HG03095 (cell line): Measurements from ENCODE around the gene NOL6.
"Not testable (repeated sequence)": the region's sequence is repeated elsewhere in the genome, so short reads cannot be mapped to it uniquely, and the experiment has no call there.

Experiments used
- ATAC-seq: cut with Tn5 transposase; IDR thresholded peaks from one replicate; pipeline ENCODE4 v1.9.1; 2021; ENCODE audit warnings: moderate library complexity; ENCODE audit not compliant: unreplicated experiment

Gene NOL6

GRCh38 chr9:33473643-33474352 is at the start of gene NOL6:
TSS of gene NOL6 (minus strand) at chr9:33473924. CDS start at chr9:33473842, 82 bp downstream.
- peak; percentile 99 for ATAC-seq

- ATAC-seq = not testable (repeated sequence)
Measured at GRCh38 chr9:33521861-33522260, 48.1 kb upstream of the NOL6 start.

- ATAC-seq = not testable (repeated sequence)
Measured at GRCh38 chr9:33517934-33518577, 44.3 kb upstream of the NOL6 start.

- ATAC-seq = no peak
Measured at GRCh38 chr9:33517373-33517772, 43.6 kb upstream of the NOL6 start.

- not testable (repeated sequence) for ATAC-seq
Measured at GRCh38 chr9:33516397-33516796, 42.7 kb upstream of the NOL6 start.

GRCh38 chr9:33515342-33515995 is 41.7 kb upstream of the NOL6 start:
- not testable (repeated sequence) for ATAC-seq

GRCh38 chr9:33512535-33512934 is 38.8 kb upstream of the NOL6 start:
- ATAC-seq = not testable (repeated sequence)

GRCh38 chr9:33511184-33511517 is 37.4 kb upstream of the NOL6 start:
- not testable (repeated sequence) for ATAC-seq

GRCh38 chr9:33510262-33511183 is 36.8 kb upstream of the NOL6 start:
- ATAC-seq = no peak

- ATAC-seq = no peak
Measured at GRCh38 chr9:33506626-33507370, 33.1 kb upstream of the NOL6 start.

GRCh38 chr9:33498387-33498786 is 24.7 kb upstream of the NOL6 start:
- ATAC-seq = no peak

- ATAC-seq = not testable (repeated sequence)
Measured at GRCh38 chr9:33493819-33494218, 20.1 kb upstream of the NOL6 start.

GRCh38 chr9:33489066-33489465 is 15.3 kb upstream of the NOL6 start:
- no peak for ATAC-seq

GRCh38 chr9:33485312-33485711 is 11.6 kb upstream of the NOL6 start:
- ATAC-seq = not testable (repeated sequence)

- ATAC-seq = no peak
Measured at GRCh38 chr9:33480976-33481375, 7.3 kb upstream of the NOL6 start.

GRCh38 chr9:33480106-33480505 is 6.4 kb upstream of the NOL6 start:
- no peak for ATAC-seq

GRCh38 chr9:33476503-33476902 is 2.8 kb upstream of the NOL6 start:
- ATAC-seq = no peak

GRCh38 chr9:33475357-33475756 is 1.6 kb upstream of the NOL6 start:
- no peak for ATAC-seq

GRCh38 chr9:33472881-33473615 is 676 bp downstream of the NOL6 start:
- no peak for ATAC-seq
